PC-3 (cell line): ENCODE data around the gene ZNF557.

Experiments used
- CTCF ChIP-seq: fragments of 300-600 bp; sonication (generic); conservative IDR thresholded peaks from 2 replicates; pipeline ENCODE4 v1.5.1; 2017; ENCODE audit warnings: antibody characterized with exemption, low read depth, mild to moderate bottlenecking, low read length
- EZH2 ChIP-seq: fragments of 300-600 bp; sonication (generic); IDR thresholded peaks from one replicate; pipeline ENCODE4 v1.6.1; 2017; ENCODE audit warnings: antibody characterized with exemption, mild to moderate bottlenecking, low read length; ENCODE audit not compliant: unreplicated experiment
- EZH2phosphoT487 ChIP-seq: fragments of 300-600 bp; sonication (generic); IDR thresholded peaks from 2 replicates; pipeline ENCODE4 v1.6.1; 2018; ENCODE audit warnings: mild to moderate bottlenecking, antibody characterized with exemption, low read length, borderline replicate concordance

- no peak for TF ChIP-seq CTCF
- TF ChIP-seq EZH2, result no peak
- TF ChIP-seq EZH2phosphoT487, result no peak
Observed at GRCh38 chr19:7126132-7126531, 56.6 kb downstream of the ZNF557 start.
